Measurements from ENCODE around the gene ENAH.
"Not testable (repeated sequence)": the region's sequence is repeated elsewhere in the genome, so short reads cannot be mapped to it uniquely, and the experiment has no call there.

Gene ENAH

DNA sequence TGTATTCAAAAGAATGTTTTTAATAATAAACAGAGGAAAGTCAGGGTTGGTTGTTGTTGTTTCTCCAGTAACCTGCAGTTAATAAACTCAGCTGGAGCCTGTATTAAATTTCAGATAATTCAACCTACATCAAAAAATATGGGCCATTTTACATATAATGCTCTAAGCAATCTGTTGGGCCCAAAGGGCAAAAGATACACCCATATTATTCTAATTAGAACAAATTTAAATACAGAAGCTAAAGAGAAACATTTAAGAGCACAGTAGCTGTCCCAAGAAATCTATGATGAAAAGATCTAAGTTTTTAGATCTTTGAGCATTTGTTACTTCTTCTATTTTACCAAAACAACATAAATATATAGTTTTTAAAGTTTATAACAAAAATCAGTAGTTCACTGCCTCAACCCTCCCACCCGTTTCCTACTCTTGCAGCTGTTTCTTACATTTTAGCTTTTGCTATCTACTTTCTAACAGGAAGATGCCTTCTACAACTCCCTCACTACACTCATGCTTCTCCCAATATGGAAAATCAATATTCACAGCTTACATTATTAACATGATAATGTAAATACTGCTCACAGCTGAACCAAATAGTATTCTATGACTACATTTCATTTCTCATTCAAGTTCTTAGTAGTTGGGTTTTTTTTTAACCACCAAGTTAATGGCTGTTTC is 130.2 kb downstream of the ENAH start:
- no peak for DNase-seq

DNA sequence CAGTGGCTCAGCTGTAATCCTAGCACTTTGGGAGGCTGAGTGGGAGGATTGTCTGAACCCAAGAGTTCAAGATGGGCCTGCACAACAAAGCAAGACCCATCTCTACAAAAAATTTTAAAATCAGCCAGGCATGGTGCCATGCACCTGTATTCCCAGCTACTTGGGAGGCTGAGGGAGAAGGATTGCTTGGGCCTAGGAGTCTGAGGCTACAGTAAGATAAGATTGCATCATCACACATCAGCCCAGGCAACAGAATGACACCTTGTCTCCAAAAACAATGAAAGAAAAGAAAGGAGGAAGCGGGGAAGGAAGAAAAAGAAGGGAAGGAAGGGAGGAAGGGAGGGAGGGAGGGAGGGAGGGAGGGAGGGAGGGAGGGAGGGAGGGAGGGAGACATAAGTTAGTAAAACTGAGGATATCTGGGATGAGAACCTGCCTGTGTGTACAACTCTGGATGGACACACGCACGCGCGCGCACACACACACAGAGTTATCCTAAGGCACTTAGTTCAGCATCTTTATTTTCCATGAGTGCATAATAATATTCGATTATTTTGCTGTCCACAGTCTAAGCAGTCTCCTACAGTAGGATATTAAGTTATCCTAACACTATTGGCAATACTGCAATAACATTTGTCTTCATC is 132.2 kb downstream of the ENAH start:
- no peak for DNase-seq

DNA sequence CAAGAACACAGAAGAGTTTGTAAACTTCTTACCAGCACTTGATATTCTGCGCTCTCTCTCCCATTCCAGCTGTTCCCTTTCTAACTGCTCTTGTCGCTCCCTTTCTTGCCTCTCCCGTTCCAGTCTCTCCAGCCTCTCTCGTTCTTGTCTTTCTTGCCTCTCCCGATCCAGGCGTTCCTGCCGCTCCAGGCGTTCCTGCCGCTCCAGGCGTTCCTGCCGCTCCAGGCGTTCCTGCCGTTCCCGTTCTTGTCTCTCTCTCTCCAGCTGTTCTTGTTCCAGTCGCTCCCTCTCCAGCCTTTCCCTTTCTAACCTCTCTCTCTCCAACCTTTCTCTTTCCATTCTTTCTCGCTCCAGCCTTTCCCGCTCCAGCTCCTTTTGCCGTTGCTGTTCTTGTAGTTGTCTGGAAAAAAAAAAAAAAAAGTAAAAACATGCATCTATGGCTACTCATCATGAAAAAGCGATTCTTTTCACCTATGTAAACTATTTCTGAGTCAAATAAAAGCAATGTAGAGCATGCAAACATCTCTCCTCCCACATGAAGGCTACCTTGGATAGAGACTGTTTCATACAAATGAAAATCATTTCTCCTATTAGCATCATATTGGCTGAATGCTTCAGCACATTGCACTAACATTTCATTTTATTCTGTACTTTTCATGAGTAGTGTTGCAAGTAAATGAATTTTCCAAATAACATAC is 133.6 kb downstream of the ENAH start:
- DNase-seq = no peak

DNA sequence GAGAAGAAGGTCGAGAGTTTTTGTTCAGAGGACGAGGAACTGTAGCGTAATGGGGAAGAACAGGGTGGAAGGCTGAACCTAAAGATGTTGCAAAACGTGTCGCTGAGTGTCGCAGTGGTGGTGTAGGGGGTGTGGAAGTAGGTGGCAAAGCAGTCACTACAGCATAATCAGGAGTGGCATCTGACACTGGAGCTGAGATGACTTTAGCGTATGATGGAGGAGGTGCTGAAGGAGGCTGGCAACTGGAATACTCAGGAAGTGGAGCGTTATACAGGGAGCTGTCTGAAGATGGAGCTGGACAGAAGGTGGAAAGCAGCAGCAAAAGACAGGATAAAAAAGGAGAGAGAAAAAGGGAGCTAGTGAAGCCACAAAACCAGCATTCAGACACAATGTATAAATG is 135.2 kb downstream of the ENAH start:
- no peak for DNase-seq

DNA sequence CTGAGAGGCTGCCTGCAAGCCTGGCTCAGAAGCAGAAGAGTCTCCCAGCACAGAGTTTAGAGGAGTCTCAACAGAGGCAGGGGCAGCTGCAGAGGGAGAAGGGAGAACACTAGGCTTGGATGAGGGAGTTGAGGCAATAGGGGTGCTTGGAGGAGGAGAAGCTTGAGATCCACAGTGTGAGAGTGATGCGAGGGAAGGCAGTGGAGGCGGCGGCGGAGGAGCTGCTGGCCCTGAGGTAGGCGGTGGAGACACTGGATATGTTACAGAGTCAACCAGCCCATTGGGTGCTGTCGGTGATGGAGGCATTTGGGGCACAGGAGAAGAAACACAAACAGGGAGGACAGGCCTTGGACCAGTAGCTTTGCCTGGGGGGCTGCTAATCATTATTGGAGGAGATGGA is 135.7 kb downstream of the ENAH start:
- DNase-seq = no peak

DNA sequence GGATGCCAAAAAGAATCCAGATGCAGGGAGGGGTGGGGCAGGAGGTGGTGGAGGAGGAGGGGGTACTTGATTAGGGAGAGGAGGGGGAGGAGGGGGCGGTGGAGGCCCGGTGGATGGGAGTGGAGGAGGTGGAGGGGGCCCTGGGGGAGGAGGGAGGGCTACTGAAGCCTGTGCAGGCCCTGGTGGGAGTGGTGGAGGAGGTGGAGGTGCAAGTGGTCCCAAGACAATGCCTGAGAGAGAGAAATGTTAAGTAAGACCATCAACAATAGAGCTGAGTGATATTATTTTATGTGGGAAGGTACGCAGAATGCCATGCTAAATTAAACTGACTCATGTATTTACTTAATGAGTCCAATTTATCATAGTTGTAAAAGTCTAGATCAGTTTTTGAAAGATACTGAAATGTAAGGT is 138.2 kb downstream of the ENAH start:
- no peak for DNase-seq

DNA sequence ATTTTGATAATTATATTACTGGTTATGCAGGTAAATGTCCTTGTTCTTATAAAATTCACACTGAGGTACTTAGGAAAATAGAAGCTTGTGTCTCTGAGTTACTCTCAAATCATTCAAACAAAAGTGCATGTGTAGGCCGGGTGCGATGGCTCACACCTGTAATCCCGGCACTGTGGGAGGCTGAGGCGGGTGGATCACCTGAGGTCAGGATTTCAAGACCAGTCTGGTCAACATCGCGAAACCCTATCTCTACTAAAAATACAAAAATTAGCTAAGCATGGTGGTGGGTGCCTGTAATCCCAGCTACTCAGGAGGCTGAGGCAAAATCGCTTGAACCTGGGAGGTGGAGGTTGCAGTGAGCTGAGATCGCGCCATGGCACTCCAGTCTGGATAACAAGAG is 139.3 kb downstream of the ENAH start:
- not testable (repeated sequence) for DNase-seq

DNA sequence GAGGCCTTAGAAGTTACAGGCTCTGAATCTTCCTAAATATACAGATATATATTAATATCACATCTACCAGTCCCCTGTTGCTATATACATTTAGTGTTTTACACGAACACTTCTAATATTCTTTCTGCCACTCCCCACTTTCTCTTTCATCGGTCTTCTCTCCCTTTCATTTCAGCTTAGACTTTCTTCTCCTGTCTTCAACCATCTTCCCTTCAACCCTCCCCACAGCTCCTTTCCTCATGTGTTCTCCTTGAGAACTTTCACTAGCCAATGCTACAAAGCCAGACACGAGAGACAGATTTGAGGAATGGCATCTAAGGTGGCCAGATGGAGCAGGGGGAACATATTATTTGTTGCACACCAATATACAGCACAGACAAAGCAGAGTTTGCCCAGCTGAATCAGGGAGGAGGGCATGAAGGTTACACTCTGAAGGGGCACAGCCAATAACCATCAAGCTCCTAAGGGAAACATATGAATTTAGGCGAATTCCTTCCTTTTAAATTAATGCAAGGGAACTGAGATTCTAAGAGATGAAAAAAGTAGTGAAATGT is 141.0 kb downstream of the ENAH start:
- DNase-seq = no peak

DNA sequence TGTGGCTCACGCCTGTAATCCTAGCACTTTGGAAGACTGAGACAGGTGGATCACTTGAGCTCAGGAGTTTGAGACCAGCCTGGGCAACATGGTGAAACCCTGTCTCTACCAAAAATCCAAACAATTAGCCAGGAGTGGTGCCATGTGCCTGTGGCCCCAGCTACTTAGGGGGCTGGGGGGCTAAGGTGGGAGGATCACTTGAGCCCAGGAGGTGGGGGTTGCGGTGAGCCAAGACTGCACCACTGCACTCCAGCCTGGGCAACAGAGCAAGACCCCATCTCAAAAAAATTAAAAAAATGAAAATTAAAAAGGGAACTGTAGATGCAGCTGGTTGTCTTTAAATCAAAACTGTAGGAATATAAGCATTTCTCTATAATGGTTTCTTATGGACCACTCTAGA is 142.2 kb downstream of the ENAH start:
- DNase-seq = not testable (repeated sequence)

DNA sequence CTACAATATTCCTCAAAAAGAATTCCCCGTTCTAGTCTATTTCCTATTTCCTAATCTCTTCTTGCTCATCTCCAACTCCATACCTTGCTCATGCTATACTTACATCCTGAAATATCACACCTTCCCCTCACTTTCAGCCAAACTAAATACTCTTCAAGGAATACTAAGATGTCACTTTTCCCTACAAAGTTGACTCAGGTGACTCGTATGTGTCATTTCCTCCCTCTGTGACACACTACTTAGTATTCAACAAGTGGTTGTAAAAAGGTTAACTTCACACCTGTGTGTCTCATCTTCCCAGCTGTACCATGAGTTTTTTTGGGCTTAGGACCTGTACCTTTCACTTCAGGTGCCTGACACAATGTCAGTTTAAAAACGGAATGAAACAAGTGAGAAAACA is 143.2 kb downstream of the ENAH start:
- DNase-seq = no peak

DNA sequence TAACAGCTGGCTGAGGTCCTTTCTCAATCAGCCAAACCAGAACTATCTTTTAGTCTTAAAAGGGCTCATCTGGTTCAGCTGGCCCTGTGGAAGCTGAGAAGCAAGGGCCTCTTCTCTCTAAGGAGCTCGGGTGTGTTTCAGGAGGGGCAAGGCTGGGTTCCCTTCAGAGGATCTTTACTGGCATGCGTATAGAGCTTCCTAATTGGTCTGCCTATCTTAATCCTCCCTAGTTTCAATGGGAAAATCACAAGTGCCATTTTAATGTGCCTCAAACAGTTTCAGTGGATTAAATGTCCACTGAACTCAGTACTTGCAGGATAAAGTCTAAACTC is 143.6 kb downstream of the ENAH start:
- DNase-seq = no peak

DNA sequence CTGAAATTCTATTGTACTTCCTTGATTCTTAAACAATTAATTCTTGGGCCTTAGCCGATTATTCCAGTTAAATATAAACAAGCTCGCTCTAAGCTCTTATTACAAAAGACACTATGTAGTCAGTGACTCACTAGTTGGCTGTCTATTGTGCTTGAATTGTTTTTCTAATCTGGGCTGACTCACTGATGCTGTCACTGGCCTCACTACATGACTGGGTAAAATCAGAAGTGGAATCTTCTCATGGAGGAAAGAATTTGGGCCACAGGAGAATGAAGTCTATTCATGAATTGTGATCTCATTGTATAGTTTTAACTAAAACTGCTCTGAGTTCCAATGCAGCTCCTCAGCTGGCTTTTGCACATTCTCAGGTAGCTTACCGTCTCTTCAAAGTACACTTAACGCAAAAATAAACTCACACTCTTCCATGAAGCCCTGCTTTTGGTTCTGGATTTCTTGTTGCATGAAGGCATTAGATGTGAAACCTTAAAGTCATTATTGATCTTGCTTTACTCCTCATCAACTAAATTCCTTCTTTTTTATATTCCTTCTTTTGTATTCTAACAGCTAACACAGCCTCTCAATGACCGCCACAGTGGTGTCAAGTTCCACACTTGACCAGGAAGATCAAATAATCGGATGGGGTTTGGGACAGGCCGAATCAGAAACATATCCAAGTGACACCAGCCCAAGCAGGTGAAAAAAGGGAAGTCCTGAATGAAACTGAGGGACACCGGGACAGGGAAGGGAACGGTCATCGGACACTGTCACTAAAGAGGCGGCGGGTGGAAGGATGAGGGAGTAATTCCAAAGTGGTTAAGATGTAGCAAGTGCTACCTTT is 144.2 kb downstream of the ENAH start:
- DNase-seq = no peak

DNA sequence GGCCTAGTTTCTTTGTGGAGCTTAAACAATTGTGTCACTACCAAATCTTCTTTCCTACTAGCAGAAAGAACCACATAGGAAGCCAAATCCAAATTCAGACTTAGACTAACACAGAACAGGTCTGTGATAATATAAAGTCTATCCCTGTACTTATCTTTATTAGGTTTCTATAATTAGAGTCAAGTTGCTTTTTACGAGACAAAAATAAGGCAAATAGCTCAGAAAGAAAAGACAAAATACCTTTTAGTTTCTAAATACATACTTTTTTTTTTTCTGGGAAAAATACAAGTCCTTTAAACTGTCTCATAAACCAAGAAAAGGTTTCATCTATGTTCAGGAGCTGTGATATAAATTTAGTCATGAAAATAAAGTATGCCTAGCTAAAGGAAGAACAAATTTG is 146.2 kb downstream of the ENAH start:
- DNase-seq = no peak

DNA sequence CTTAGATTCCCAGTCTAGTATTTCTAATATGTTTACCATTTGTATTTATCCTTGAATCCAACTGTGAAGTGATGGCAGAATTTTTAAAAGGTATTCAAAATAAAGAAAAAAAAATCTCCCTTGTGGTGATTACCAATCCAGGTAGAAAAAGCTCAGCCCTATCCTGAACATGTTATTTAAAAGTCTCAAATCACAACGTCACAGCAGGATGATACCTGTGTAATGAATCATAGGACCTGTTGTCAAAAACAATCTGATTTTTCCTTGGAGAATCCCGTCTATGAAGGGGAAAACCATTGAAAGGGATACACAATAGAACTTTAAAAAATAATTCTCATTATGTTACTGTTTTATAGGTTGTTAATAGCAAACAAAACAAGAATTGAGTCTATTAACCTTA is 148.1 kb downstream of the ENAH start:
- DNase-seq = no peak

DNA sequence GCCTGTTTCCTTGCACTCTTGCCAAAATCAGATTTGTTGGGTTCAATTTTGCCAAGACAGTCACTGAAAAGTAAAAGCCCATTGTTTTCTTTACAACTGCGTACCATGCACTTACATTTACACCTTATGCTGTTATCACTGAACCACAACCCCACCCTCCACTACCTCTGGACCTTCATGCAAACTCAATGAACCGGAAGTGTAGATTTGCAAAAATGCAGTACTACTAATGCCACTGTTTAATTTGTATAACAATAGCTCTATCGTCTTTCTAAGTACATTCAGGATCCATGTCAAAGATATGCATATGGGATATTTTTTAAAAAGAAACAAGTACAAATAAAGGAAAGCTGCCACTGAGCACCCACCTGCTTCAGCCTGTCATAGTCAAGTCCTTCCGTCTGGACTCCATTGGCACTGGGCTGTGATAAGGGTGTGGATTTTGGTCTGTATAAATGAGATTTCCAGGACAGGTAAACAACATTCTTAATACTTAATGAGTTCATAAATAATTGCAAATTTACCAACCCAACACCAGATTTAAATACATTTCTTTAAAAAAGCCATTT is 152.2 kb downstream of the ENAH start:
- DNase-seq = no peak

DNA sequence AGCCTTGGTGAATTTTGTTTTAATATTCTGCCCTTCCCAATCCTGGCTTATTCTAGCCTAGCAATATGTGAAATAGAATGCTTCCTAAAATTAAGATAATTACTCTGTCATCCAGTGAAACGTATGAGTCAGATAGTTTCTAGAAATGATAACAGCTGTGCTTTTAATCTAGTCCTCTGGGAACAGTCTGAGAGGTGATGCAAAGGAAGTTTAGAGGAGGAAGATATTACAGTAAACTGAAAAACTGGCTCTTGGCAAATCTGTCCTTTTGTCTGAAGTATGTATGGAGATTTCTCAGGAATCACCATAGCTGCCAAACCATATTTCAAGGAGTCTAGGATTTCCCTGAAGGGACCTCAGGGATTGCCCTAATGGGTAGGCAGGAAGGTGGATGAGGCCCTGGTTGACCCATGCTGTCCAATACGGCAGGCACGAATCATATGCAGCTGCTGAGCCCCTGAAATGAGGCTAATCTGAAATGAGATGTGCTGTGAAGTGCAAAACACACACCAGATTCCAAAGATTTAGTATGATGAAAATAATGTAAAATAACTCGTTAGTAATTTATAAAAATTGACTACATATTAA is 154.3 kb downstream of the ENAH start:
- no peak for DNase-seq

DNA sequence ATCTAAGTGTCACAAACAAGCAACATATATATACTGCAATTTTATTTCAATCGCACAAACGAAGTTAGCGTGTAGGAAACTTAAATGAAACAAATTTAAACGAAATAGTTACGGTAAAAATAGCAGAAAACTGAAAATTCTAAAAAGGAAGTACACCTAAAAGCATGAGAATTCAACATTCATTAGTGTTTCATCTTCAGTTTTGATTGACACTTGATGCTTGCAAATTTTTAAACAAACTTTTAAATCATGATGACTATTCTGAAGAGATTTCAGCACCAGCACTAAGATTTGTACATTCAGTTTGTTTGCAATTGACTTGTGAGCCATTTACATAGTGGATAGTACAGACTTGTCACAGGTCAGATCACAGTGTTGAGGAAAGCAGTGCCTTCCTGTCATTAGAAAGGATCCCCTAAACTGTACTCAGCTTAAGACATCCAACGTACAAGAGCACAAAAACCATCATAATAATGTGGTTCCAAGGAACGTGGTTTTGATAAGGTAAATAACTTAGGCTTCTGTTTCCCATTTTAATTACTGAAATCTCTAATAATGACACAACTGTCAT is 158.0 kb downstream of the ENAH start:
- no peak for DNase-seq

DNA sequence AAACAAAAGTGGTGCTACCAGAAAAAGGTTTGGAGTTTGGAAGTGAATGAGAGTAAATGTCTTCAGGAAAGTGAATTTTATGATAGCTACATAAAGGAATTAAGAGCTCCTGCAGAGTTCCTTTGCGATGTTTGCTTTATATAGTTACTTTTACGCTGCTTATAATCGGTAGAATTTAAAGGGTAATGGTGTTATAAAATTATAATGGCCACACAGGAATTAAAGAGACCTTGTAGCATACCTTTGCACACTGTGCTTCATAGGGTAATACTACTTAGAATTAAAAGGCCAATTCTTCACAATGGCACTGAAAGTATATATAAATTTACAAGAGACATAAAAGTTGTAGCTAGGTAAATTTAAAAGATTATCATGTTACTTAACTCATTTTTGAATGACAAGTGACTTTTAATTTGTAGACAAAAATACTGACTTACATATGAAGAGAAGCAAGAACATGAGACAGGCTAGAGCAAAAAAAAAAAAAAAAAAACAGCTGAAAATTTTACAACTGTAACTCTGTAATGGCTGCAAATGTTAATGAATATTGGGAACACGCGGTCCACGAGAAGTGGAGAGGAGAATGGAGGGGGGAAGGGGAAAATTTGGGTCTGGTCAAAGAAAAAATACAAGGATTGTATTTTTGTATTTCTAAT is 159.2 kb downstream of the ENAH start:
- no peak for DNase-seq

DNA sequence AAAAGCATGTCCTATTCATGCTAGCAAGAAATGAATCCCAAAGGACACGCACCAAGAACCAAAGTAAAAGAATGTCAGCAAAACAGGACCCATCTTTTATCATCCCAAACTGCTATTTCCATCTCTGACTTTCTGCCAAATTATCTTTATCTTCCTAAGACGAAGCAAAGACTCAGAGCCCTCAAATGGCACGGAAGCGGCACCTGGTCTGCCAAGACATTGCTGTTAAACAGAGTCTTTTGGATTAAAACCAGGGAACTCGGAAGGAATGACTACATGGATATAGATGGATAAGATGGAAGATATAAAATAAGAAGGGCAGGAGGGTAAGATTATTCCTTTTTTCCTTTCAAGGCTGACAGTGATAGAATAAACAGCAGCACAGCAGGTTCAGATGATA is 164.2 kb downstream of the ENAH start:
- DNase-seq = no peak

DNA sequence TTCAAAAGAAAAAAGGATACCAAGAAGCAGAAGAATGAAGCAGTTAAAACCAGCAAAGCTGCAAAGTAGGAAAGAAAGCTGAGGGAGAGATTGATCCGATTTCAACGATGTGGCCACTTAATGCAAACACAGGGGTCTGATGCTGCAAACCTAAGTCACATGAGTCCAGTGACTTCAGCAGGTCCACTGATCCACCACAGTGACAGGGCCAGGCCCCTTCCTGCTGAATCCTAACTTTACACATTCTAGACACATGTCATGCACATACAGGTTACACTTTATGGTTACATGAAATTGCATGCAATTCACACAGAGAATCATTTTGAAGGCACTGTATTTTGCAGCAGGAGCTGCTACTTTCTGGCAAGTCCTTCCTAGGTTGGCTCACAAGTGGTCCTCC is 166.1 kb downstream of the ENAH start:
- DNase-seq = no peak

DNA sequence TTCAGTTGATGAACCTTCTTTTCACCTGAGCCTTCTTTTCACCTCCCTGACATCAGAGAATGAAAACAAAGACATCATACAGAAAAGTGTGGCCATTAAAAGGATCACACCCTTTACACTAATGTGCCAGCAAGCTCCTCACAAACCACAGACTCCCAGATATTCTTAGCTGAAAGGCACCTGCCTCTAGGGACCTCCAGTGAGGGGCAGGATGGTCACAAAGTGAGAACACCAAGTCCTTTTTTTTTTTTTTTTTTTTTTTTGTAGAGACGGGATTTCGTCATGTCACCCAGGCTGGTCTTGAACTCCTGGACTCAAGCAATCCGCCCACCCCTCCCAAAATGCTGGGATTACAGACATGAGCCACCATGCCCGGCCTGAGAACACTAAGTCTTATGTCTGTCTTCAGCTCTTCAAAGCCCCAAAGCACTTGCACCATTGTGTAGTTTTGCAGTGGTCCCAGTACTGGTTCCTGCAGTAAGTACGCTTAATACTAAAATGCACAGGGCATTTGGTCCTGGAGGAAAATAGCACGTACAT is 166.9 kb downstream of the ENAH start:
- no peak for DNase-seq
